ENCODE results near the gene NT5DC4. TPM values are rescaled to one million over a fixed set of nuclear protein-coding genes. Genes with fewer than 3 reads are reported as not detected.
A peak's percentile ranks its signal among the peaks of the same experiment; 100 is the strongest.
"Not testable (repeated sequence)": the region's sequence is repeated elsewhere in the genome, so short reads cannot be mapped to it uniquely, and the experiment has no call there.

Gene NT5DC4
- total RNA-seq, 1 experiment from 2014 or later: not detected

GRCh38 chr2:112706170-112706664 is 14.6 kb upstream of the NT5DC4 start:
- no peak for DNase-seq (ENCODE audit: low read depth, low spot score)
- in situ Hi-C loops (cut with HindIII; ENCODE audit: low pct_unique_long_range_greater_than_20kb, low sequenced_read_pairs) (no loop called here), intact Hi-C loops (cut with micrococcal nuclease; ENCODE audit: unreplicated experiment) (no loop called here)
- no peak overlapping the region for H3K4me3 ChIP-seq (ENCODE audit: low read depth in 2 of 2, low read length in 2 of 2)
- POLR2A ChIA-PET: interaction anchor here (0.6 kb wide), 1 partner anchor 61 kb away, joined by 6 read pairs; the partner anchor contains the start of gene SLC20A1
- H3K9me3 ChIP-seq (ENCODE audit: control insufficient read depth, insufficient read depth, low read depth, low read length): no peaks in the 10 kb centered on the region
- H3K4me1 ChIP-seq (ENCODE audit: control insufficient read depth, insufficient read depth, low read length): no peaks in the 10 kb centered on the region
- TF ChIP-seq SIN3A (IDR thresholded peaks at IDR 0.05; ENCODE audit: borderline replicate concordance, insufficient read depth, low read depth, low read length): no peak
- no peak for TF ChIP-seq POLR2AphosphoS5 (IDR thresholded peaks at IDR 0.05; ENCODE audit: low read depth, low read length)
- TF ChIP-seq CTCF (IDR thresholded peaks at IDR 0.05): no peak
- TF ChIP-seq TCF7L2 (IDR thresholded peaks at IDR 0.05; ENCODE audit: low read depth, low read length): no peak
- TF ChIP-seq, protein P1, sequence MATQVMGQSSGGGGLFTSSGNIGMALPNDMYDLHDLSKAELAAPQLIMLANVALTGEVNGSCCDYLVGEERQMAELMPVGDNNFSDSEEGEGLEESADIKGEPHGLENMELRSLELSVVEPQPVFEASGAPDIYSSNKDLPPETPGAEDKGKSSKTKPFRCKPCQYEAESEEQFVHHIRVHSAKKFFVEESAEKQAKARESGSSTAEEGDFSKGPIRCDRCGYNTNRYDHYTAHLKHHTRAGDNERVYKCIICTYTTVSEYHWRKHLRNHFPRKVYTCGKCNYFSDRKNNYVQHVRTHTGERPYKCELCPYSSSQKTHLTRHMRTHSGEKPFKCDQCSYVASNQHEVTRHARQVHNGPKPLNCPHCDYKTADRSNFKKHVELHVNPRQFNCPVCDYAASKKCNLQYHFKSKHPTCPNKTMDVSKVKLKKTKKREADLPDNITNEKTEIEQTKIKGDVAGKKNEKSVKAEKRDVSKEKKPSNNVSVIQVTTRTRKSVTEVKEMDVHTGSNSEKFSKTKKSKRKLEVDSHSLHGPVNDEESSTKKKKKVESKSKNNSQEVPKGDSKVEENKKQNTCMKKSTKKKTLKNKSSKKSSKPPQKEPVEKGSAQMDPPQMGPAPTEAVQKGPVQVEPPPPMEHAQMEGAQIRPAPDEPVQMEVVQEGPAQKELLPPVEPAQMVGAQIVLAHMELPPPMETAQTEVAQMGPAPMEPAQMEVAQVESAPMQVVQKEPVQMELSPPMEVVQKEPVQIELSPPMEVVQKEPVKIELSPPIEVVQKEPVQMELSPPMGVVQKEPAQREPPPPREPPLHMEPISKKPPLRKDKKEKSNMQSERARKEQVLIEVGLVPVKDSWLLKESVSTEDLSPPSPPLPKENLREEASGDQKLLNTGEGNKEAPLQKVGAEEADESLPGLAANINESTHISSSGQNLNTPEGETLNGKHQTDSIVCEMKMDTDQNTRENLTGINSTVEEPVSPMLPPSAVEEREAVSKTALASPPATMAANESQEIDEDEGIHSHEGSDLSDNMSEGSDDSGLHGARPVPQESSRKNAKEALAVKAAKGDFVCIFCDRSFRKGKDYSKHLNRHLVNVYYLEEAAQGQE (IDR thresholded peaks at IDR 0.05; ENCODE audit: insufficient read depth in 1 of 2, low read depth in 2 of 2, low read length in 1 of 2): no peak
- ATAC-seq: peak; percentile 52; the same call in 1 of the 2 replicates
- no peaks in the 10 kb centered on the region for H3K36me3 ChIP-seq (ENCODE audit: control insufficient read depth, insufficient read depth, low read length)
- H3K27me3 ChIP-seq (ENCODE audit: control insufficient read depth, insufficient read depth, low read length): no peaks in the 10 kb centered on the region
- H3K27ac ChIP-seq (ENCODE audit: low read length): no peak overlapping the region
- CTCF ChIA-PET: no interaction called here
- BruUV-seq (replicated peaks): no TSS peak

GRCh38 chr2:112706947-112707346 is 13.9 kb upstream of the NT5DC4 start:
- H3K4me3 ChIP-seq (ENCODE audit: low read depth in 2 of 2, low read length in 2 of 2); H3K36me3 ChIP-seq (ENCODE audit: control insufficient read depth, insufficient read depth, low read length); in situ Hi-C loops (cut with HindIII; ENCODE audit: low pct_unique_long_range_greater_than_20kb, low sequenced_read_pairs); ATAC-seq; H3K27ac ChIP-seq (ENCODE audit: low read length); H3K9me3 ChIP-seq (ENCODE audit: control insufficient read depth, insufficient read depth, low read depth, low read length); H3K27me3 ChIP-seq (ENCODE audit: control insufficient read depth, insufficient read depth, low read length); H3K4me1 ChIP-seq (ENCODE audit: control insufficient read depth, insufficient read depth, low read length); intact Hi-C loops (cut with micrococcal nuclease; ENCODE audit: unreplicated experiment); BruUV-seq (replicated peaks); DNase-seq (ENCODE audit: low read depth, low spot score); POLR2A ChIA-PET: not testable (repeated sequence)
- CTCF ChIA-PET: interaction anchor here (0.5 kb wide), 1 partner anchor 106 kb away, joined by 3 read pairs; no protein-coding TSS in a partner anchor

DNA sequence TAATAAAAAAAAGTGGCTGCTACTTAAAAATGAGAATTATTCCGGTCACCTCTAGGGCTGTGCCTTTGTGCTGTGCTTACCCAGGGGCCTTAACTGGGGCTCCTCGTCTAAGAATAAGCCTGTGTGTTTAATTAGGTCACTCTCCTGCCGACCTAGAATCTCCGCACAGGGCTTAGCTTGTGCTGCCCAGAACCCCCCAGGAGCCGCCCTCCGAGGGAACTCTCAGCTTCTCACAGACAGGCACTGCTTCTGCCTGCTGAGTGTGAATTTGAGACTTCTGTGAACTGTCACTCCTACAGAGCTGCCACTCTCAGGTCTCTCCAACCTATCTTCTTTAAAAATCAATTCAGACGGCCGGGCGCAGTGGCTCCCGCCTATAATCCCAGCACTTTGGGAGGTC is 11.9 kb upstream of the NT5DC4 start:
- H3K4me3 ChIP-seq (ENCODE audit: low read depth in 2 of 2, low read length in 2 of 2): no peak overlapping the region
- H3K4me1 ChIP-seq (ENCODE audit: control insufficient read depth, insufficient read depth, low read length): no peaks in the 10 kb centered on the region
- no peaks in the 10 kb centered on the region for H3K27me3 ChIP-seq (ENCODE audit: control insufficient read depth, insufficient read depth, low read length)
- no peak overlapping the region for H3K27ac ChIP-seq (ENCODE audit: low read length)
- no peaks in the 10 kb centered on the region for H3K36me3 ChIP-seq (ENCODE audit: control insufficient read depth, insufficient read depth, low read length)
- ChIA-PET CTCF (no interaction called here), POLR2A (no interaction called here)
- in situ Hi-C loops (cut with HindIII; ENCODE audit: low pct_unique_long_range_greater_than_20kb, low sequenced_read_pairs) (no loop called here), intact Hi-C loops (cut with micrococcal nuclease; ENCODE audit: unreplicated experiment) (no loop called here)
- no peak for TF ChIP-seq CTCF (IDR thresholded peaks at IDR 0.05)
- TF ChIP-seq SIN3A (IDR thresholded peaks at IDR 0.05; ENCODE audit: borderline replicate concordance, insufficient read depth, low read depth, low read length): no peak
- TF ChIP-seq TCF7L2 (IDR thresholded peaks at IDR 0.05; ENCODE audit: low read depth, low read length): no peak
- TF ChIP-seq POLR2AphosphoS5 (IDR thresholded peaks at IDR 0.05; ENCODE audit: low read depth, low read length): no peak
- TF ChIP-seq, protein P1 (IDR thresholded peaks at IDR 0.05; ENCODE audit: insufficient read depth in 1 of 2, low read depth in 2 of 2, low read length in 1 of 2): no peak
- ATAC-seq: no peak
- DNase-seq (ENCODE audit: low read depth, low spot score): no peak
- no peaks in the 10 kb centered on the region for H3K9me3 ChIP-seq (ENCODE audit: control insufficient read depth, insufficient read depth, low read depth, low read length)
- no TSS peak for BruUV-seq (replicated peaks)

Data from Panc1 (cell line).